ENCODE results near the gene ZNF853.
"Not testable (repeated sequence)": the region's sequence is repeated elsewhere in the genome, so short reads cannot be mapped to it uniquely, and the experiment has no call there.

Gene ZNF853

GRCh38 chr7:6653071-6654003 is 37.9 kb downstream of the ZNF853 start:
- no peak for DNase-seq

GRCh38 chr7:6654113-6654841 is 38.9 kb downstream of the ZNF853 start:
- DNase-seq = no peak

GRCh38 chr7:6654842-6655610 is 39.6 kb downstream of the ZNF853 start:
- DNase-seq = no peak

- no peak for DNase-seq
Measured at GRCh38 chr7:6655636-6656385, 40.4 kb downstream of the ZNF853 start.

- no peak for DNase-seq
Measured at GRCh38 chr7:6656413-6656812, 41.0 kb downstream of the ZNF853 start.

- DNase-seq = peak; percentile 26
Measured at GRCh38 chr7:6658618-6659345, 43.4 kb downstream of the ZNF853 start.

GRCh38 chr7:6670851-6671250 is 55.4 kb downstream of the ZNF853 start:
- DNase-seq = not testable (repeated sequence)

Data from NCI-H82 (cell line).